Neural cell (in vitro differentiated cells): ENCODE results near the gene BCAS4.

Experiments used
- CTCF ChIP-seq: fragments of 450-650 bp; IDR thresholded peaks from 2 replicates; pipeline ENCODE4 v1.5.1; 2014; ENCODE audit warnings: antibody characterized with exemption, mild to moderate bottlenecking, moderate library complexity; ENCODE audit not compliant: poor library complexity, severe bottlenecking
- EP300 ChIP-seq: fragments of 450-650 bp; conservative IDR thresholded peaks from 2 replicates; pipeline ENCODE4 v1.6.1; 2014; ENCODE audit warnings: antibody characterized with exemption, mild to moderate bottlenecking, moderate library complexity; ENCODE audit not compliant: poor library complexity, severe bottlenecking
- EZH2 ChIP-seq: fragments of 200-600, 300-800 bp; shearing (Covaris generic), sonication (generic); IDR thresholded peaks from 2 replicates; pipeline ENCODE4 v1.6.1; 2014; ENCODE audit warnings: antibody characterized with exemption, low read length, borderline replicate concordance, mild to moderate bottlenecking; ENCODE audit not compliant: insufficient read depth, poor library complexity, severe bottlenecking
- MXI1 ChIP-seq: fragments of 450-650 bp; conservative IDR thresholded peaks from 2 replicates; pipeline ENCODE4 v1.6.1; 2014; ENCODE audit warnings: antibody characterized with exemption, mild to moderate bottlenecking; ENCODE audit not compliant: poor library complexity, severe bottlenecking
- POLR2AphosphoS5 ChIP-seq: IDR thresholded peaks from 2 replicates; pipeline ENCODE4 v1.6.1; 2012
- RAD21 ChIP-seq: fragments of 450-650 bp; conservative IDR thresholded peaks from 2 replicates; pipeline ENCODE4 v1.6.1; 2014; ENCODE audit warnings: antibody characterized with exemption, mild to moderate bottlenecking, moderate library complexity
- REST ChIP-seq: IDR thresholded peaks from 2 replicates; pipeline ENCODE4 v1.6.1; 2012; ENCODE audit warnings: borderline replicate concordance
- SMC3 ChIP-seq: fragments of 450-650 bp; conservative IDR thresholded peaks from 2 replicates; pipeline ENCODE4 v1.6.1; 2014; ENCODE audit warnings: antibody characterized with exemption, mild to moderate bottlenecking, moderate library complexity; ENCODE audit not compliant: poor library complexity
- TAF1 ChIP-seq: IDR thresholded peaks from 2 replicates; pipeline ENCODE4 v1.6.1; 2012; ENCODE audit warnings: low read depth

- no peak for TF ChIP-seq CTCF
- no peak for TF ChIP-seq REST
- no peak for TF ChIP-seq RAD21
- no peak for TF ChIP-seq POLR2AphosphoS5
- TF ChIP-seq EP300, result no peak
- TF ChIP-seq EZH2, result no peak
- TF ChIP-seq SMC3, result no peak
- TF ChIP-seq TAF1, result no peak
- no peak for TF ChIP-seq MXI1
Observed at GRCh38 chr20:50802289-50802688, 7.4 kb downstream of the BCAS4 start.
